ENCODE measurements around the gene BEX4. TPM values are rescaled to one million over a fixed set of nuclear protein-coding genes. Genes with fewer than 3 reads are reported as not detected.
"Not testable (repeated sequence)": the region's sequence is repeated elsewhere in the genome, so short reads cannot be mapped to it uniquely, and the experiment has no call there.

The BEX4 gene
- total RNA-seq, 1 donor from 2014 or later: 13.6 TPM

GRCh38 chrX:103235608-103236007 lies 20.7 kb downstream of the BEX4 start:
- not testable (repeated sequence) for H3K36me3 ChIP-seq (ENCODE audit: control insufficient read depth in 3 of 3, insufficient read depth in 3 of 3, low read length in 3 of 3); H3K4me1 ChIP-seq (ENCODE audit: control insufficient read depth in 3 of 3, insufficient read depth in 3 of 3, low read length in 3 of 3); H3K27me3 ChIP-seq (ENCODE audit: control insufficient read depth in 3 of 3, insufficient read depth in 3 of 3, low read length in 3 of 3); H3K9me3 ChIP-seq (ENCODE audit: control insufficient read depth in 3 of 3, low read length in 3 of 3); H3K27ac ChIP-seq (ENCODE audit: low read depth, low read length); H3K4me3 ChIP-seq (ENCODE audit: low read length in 3 of 3); H3K9ac ChIP-seq (ENCODE audit: low read depth in 1 of 3, low read length in 3 of 3)

GRCh38 chrX:103236296-103236695 lies 21.4 kb downstream of the BEX4 start:
- H3K36me3 ChIP-seq (ENCODE audit: control insufficient read depth in 3 of 3, insufficient read depth in 3 of 3, low read length in 3 of 3): no peaks in the 10 kb centered on the region
- no peak overlapping the region for H3K9ac ChIP-seq (ENCODE audit: low read depth in 1 of 3, low read length in 3 of 3)
- no peaks in the 10 kb centered on the region for H3K27me3 ChIP-seq (ENCODE audit: control insufficient read depth in 3 of 3, insufficient read depth in 3 of 3, low read length in 3 of 3)

GRCh38 chrX:103240155-103240554 lies 25.2 kb downstream of the BEX4 start:
- H3K27ac ChIP-seq (ENCODE audit: low read depth, low read length): no peak overlapping the region

More at GRCh38 chrX:103236296-103236695, 21.4 kb downstream of the BEX4 start:
- Histone ChIP-seq H3K4me3 (ENCODE audit: low read length in 3 of 3) (no peak overlapping the region), H3K27ac (ENCODE audit: low read depth, low read length) (no peak overlapping the region), H3K4me1 (ENCODE audit: control insufficient read depth in 3 of 3, insufficient read depth in 3 of 3, low read length in 3 of 3) (no peaks in the 10 kb centered on the region), H3K9me3 (ENCODE audit: control insufficient read depth in 3 of 3, low read length in 3 of 3) (no peaks in the 10 kb centered on the region)

GRCh38 chrX:103248553-103248952 lies 33.6 kb downstream of the BEX4 start:
- H3K27me3 ChIP-seq (ENCODE audit: control insufficient read depth in 3 of 3, insufficient read depth in 3 of 3, low read length in 3 of 3): no peaks in the 10 kb centered on the region
- peaks cover 0 to 4% (median 3%) of the 10 kb centered on the region in 3 donors for H3K4me1 ChIP-seq (ENCODE audit: control insufficient read depth in 3 of 3, insufficient read depth in 3 of 3, low read length in 3 of 3)
- no peak overlapping the region for H3K4me3 ChIP-seq (ENCODE audit: low read length in 3 of 3)
- no peaks in the 10 kb centered on the region for H3K36me3 ChIP-seq (ENCODE audit: control insufficient read depth in 3 of 3, insufficient read depth in 3 of 3, low read length in 3 of 3)
- H3K27ac ChIP-seq (ENCODE audit: low read depth, low read length): no peak overlapping the region
- H3K9ac ChIP-seq (ENCODE audit: low read depth in 1 of 3, low read length in 3 of 3): no peak overlapping the region
- H3K9me3 ChIP-seq (ENCODE audit: control insufficient read depth in 3 of 3, low read length in 3 of 3): no peaks in the 10 kb centered on the region

More at GRCh38 chrX:103240155-103240554, 25.2 kb downstream of the BEX4 start:
- Histone ChIP-seq H3K27me3 (ENCODE audit: control insufficient read depth in 3 of 3, insufficient read depth in 3 of 3, low read length in 3 of 3) (peaks cover 0 to 5% (median 0%) of the 10 kb centered on the region in 3 donors), H3K4me1 (ENCODE audit: control insufficient read depth in 3 of 3, insufficient read depth in 3 of 3, low read length in 3 of 3) (no peaks in the 10 kb centered on the region), H3K36me3 (ENCODE audit: control insufficient read depth in 3 of 3, insufficient read depth in 3 of 3, low read length in 3 of 3) (no peaks in the 10 kb centered on the region), H3K9me3 (ENCODE audit: control insufficient read depth in 3 of 3, low read length in 3 of 3) (no peaks in the 10 kb centered on the region), H3K4me3 (ENCODE audit: low read length in 3 of 3) (no peak overlapping the region), H3K9ac (ENCODE audit: low read depth in 1 of 3, low read length in 3 of 3) (no peak overlapping the region)

- peaks cover 0 to 8% (median 6%) of the 10 kb centered on the region in 3 donors for H3K4me1 ChIP-seq (ENCODE audit: control insufficient read depth in 3 of 3, insufficient read depth in 3 of 3, low read length in 3 of 3)
- H3K27ac ChIP-seq (ENCODE audit: low read depth, low read length): no peak overlapping the region
- no peak overlapping the region for H3K9ac ChIP-seq (ENCODE audit: low read depth in 1 of 3, low read length in 3 of 3)
- H3K4me3 ChIP-seq (ENCODE audit: low read length in 3 of 3): no peak overlapping the region
- H3K27me3 ChIP-seq (ENCODE audit: control insufficient read depth in 3 of 3, insufficient read depth in 3 of 3, low read length in 3 of 3): no peaks in the 10 kb centered on the region
- no peaks in the 10 kb centered on the region for H3K9me3 ChIP-seq (ENCODE audit: control insufficient read depth in 3 of 3, low read length in 3 of 3)
- H3K36me3 ChIP-seq (ENCODE audit: control insufficient read depth in 3 of 3, insufficient read depth in 3 of 3, low read length in 3 of 3): no peaks in the 10 kb centered on the region
Observed at GRCh38 chrX:103249805-103250204, 34.9 kb downstream of the BEX4 start.

GRCh38 chrX:103250977-103251376 lies 36.1 kb downstream of the BEX4 start:
- Histone ChIP-seq H3K27me3 (ENCODE audit: control insufficient read depth in 3 of 3, insufficient read depth in 3 of 3, low read length in 3 of 3) (no peaks in the 10 kb centered on the region), H3K9ac (ENCODE audit: low read depth in 1 of 3, low read length in 3 of 3) (no peak overlapping the region), H3K4me3 (ENCODE audit: low read length in 3 of 3) (no peak overlapping the region), H3K9me3 (ENCODE audit: control insufficient read depth in 3 of 3, low read length in 3 of 3) (no peaks in the 10 kb centered on the region), H3K27ac (ENCODE audit: low read depth, low read length) (no peak overlapping the region), H3K4me1 (ENCODE audit: control insufficient read depth in 3 of 3, insufficient read depth in 3 of 3, low read length in 3 of 3) (peaks cover 0 to 8% (median 6%) of the 10 kb centered on the region in 3 donors), H3K36me3 (ENCODE audit: control insufficient read depth in 3 of 3, insufficient read depth in 3 of 3, low read length in 3 of 3) (no peaks in the 10 kb centered on the region)

GRCh38 chrX:103253608-103254007 lies 38.7 kb downstream of the BEX4 start:
- Histone ChIP-seq H3K36me3 (ENCODE audit: control insufficient read depth in 3 of 3, insufficient read depth in 3 of 3, low read length in 3 of 3) (no peaks in the 10 kb centered on the region), H3K4me1 (ENCODE audit: control insufficient read depth in 3 of 3, insufficient read depth in 3 of 3, low read length in 3 of 3) (peaks cover 0 to 8% (median 6%) of the 10 kb centered on the region in 3 donors), H3K27ac (ENCODE audit: low read depth, low read length) (peak overlapping the region; percentile 73), H3K9me3 (ENCODE audit: control insufficient read depth in 3 of 3, low read length in 3 of 3) (no peaks in the 10 kb centered on the region), H3K4me3 (ENCODE audit: low read length in 3 of 3) (peak overlapping the region; percentile 65 to 86 (median 72)), H3K27me3 (ENCODE audit: control insufficient read depth in 3 of 3, insufficient read depth in 3 of 3, low read length in 3 of 3) (no peaks in the 10 kb centered on the region), H3K9ac (ENCODE audit: low read depth in 1 of 3, low read length in 3 of 3) (peak overlapping the region in 2 of 3 donors; percentile 64 to 83)

GRCh38 chrX:103254171-103254824 lies 39.4 kb downstream of the BEX4 start:
- Histone ChIP-seq H3K9ac (ENCODE audit: low read depth in 1 of 3, low read length in 3 of 3) (peak overlapping the region; percentile 64 to 83 (median 74)), H3K36me3 (ENCODE audit: control insufficient read depth in 3 of 3, insufficient read depth in 3 of 3, low read length in 3 of 3) (no peaks in the 10 kb centered on the region), H3K27me3 (ENCODE audit: control insufficient read depth in 3 of 3, insufficient read depth in 3 of 3, low read length in 3 of 3) (no peaks in the 10 kb centered on the region), H3K4me1 (ENCODE audit: control insufficient read depth in 3 of 3, insufficient read depth in 3 of 3, low read length in 3 of 3) (peaks cover 0 to 8% (median 6%) of the 10 kb centered on the region in 3 donors), H3K27ac (ENCODE audit: low read depth, low read length) (peak overlapping the region; percentile 73), H3K9me3 (ENCODE audit: control insufficient read depth in 3 of 3, low read length in 3 of 3) (no peaks in the 10 kb centered on the region), H3K4me3 (ENCODE audit: low read length in 3 of 3) (peak overlapping the region; percentile 65 to 86 (median 72))

GRCh38 chrX:103254921-103255493 lies 40.1 kb downstream of the BEX4 start, which contains the start of gene TCEAL8:
TCEAL8 (minus strand) TSS chrX:103255155; CDS start chrX:103253979, 1,176 bp downstream.
- Histone ChIP-seq H3K36me3 (ENCODE audit: control insufficient read depth in 3 of 3, insufficient read depth in 3 of 3, low read length in 3 of 3) (no peaks in the 10 kb centered on the region), H3K4me1 (ENCODE audit: control insufficient read depth in 3 of 3, insufficient read depth in 3 of 3, low read length in 3 of 3) (peaks cover 0 to 8% (median 6%) of the 10 kb centered on the region in 3 donors), H3K27ac (ENCODE audit: low read depth, low read length) (peak within 1 kb of the TSS; percentile 73), H3K27me3 (ENCODE audit: control insufficient read depth in 3 of 3, insufficient read depth in 3 of 3, low read length in 3 of 3) (no peaks in the 10 kb centered on the region), H3K9ac (ENCODE audit: low read depth in 1 of 3, low read length in 3 of 3) (peak within 1 kb of the TSS; percentile 64 to 83 (median 74)), H3K4me3 (ENCODE audit: low read length in 3 of 3) (peak within 1 kb of the TSS; percentile 65 to 86 (median 72)), H3K9me3 (ENCODE audit: control insufficient read depth in 3 of 3, low read length in 3 of 3) (no peaks in the 10 kb centered on the region)

- H3K4me1 ChIP-seq (ENCODE audit: control insufficient read depth in 3 of 3, insufficient read depth in 3 of 3, low read length in 3 of 3): peaks cover 0 to 8% (median 6%) of the 10 kb centered on the region in 3 donors
- no peak overlapping the region for H3K4me3 ChIP-seq (ENCODE audit: low read length in 3 of 3)
- H3K27me3 ChIP-seq (ENCODE audit: control insufficient read depth in 3 of 3, insufficient read depth in 3 of 3, low read length in 3 of 3): no peaks in the 10 kb centered on the region
- no peak overlapping the region for H3K27ac ChIP-seq (ENCODE audit: low read depth, low read length)
- H3K36me3 ChIP-seq (ENCODE audit: control insufficient read depth in 3 of 3, insufficient read depth in 3 of 3, low read length in 3 of 3): no peaks in the 10 kb centered on the region
- H3K9ac ChIP-seq (ENCODE audit: low read depth in 1 of 3, low read length in 3 of 3): no peak overlapping the region
- H3K9me3 ChIP-seq (ENCODE audit: control insufficient read depth in 3 of 3, low read length in 3 of 3): no peaks in the 10 kb centered on the region
Observed at GRCh38 chrX:103256651-103257050, 41.7 kb downstream of the BEX4 start.

All from skeletal muscle tissue (tissue), 4 donors.